Activated CD4-positive, alpha-beta T cell treated with anti-CD3 and anti-CD28 coated beads, Interleukin-2, amount 50 U/mL, for 1 hour (primary cell): Measurements from ENCODE around the gene SLC7A6OS.
"Not testable (repeated sequence)": the region's sequence is repeated elsewhere in the genome, so short reads cannot be mapped to it uniquely, and the experiment has no call there.

Experiments used
- DNase-seq: peaks from one replicate; pipeline ENCODE4 v3.0.0-alpha.2; 2020

Gene SLC7A6OS

GRCh38 chr16:68297908-68298307 is 12.8 kb downstream of the SLC7A6OS start:
- no peak for DNase-seq

DNA sequence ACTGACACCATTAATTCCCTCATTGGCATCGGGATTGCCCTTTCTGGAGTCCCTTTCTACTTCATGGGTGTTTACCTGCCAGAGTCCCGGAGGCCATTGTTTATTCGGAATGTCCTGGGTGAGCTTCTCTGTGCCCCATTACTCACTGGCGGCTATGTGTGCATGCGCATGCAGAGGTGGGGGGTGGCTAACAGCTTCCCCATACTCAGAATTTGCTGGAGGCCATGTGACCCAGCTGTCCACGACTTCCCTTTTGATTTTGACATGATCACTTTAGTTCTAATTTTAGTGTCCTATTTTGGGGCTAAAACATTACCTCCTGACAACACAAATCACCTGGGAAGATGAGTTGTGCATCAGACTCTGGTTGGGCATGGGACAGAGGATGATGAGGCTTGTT is 14.1 kb downstream of the SLC7A6OS start:
- DNase-seq: no peak

GRCh38 chr16:68296291-68296690 is 14.5 kb downstream of the SLC7A6OS start:
- DNase-seq: no peak

DNA sequence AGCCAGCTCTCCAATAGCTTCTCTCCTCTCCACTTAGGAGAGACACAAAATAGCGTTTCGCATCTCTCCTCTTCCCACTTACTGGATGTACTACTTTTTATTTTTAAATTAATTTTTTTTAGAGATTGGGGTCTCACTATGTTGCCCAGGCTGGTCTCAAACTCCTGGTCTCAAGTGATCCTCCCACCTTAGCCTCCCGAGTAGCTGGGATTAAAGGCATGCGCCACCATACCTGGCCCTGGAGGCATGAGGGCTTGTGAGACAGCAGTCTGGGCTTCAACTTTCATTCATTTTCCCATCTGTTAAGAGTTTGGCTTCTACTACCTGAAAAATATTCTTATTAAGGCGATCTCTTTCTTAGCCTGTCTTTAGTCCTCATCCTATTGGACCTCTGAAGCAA is 18.3 kb downstream of the SLC7A6OS start:
- DNase-seq: no peak

GRCh38 chr16:68291227-68291626 is 19.5 kb downstream of the SLC7A6OS start:
- no peak for DNase-seq

- DNase-seq: no peak
Observed at GRCh38 chr16:68290450-68290849, 20.3 kb downstream of the SLC7A6OS start.

DNA sequence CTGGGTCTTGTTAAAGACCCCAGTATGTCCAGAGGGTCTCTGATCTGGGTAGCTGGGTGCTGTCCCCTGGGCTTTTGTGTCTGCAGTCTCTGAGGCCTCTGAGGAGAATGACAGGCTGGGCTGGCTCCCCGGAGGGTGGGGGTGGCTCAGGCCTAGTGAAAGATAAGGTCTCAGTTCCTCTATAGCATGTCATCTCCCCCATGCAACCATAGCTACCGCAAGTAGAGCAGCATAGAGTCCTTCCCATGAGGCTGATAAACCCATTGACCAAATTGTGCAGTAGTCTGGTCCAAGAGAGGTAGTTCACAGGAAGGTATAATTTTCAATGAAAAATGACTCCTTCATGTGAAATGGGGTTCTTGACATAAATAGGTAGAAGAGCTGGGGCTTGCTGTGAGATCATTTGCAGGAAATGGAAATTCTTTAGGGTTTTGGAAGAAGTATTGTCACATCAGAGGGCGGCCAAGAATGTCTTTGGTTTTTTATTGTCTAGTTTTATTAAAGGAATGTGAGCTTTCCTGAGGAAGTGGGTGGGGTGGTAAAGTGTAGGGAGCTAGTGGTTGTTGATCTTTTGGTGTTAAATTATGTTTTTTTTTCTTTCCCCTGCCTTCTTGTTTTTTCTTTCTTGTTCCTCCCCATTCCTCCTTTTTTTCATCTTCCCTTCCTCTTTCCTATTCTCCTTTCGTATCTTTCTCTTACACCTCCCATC is 21.0 kb downstream of the SLC7A6OS start:
- DNase-seq: peak; percentile 53

- DNase-seq: no peak
Observed at GRCh38 chr16:68289202-68289601, 21.5 kb downstream of the SLC7A6OS start.

- not testable (repeated sequence) for DNase-seq
Observed at GRCh38 chr16:68288796-68289195, 21.9 kb downstream of the SLC7A6OS start.

DNA sequence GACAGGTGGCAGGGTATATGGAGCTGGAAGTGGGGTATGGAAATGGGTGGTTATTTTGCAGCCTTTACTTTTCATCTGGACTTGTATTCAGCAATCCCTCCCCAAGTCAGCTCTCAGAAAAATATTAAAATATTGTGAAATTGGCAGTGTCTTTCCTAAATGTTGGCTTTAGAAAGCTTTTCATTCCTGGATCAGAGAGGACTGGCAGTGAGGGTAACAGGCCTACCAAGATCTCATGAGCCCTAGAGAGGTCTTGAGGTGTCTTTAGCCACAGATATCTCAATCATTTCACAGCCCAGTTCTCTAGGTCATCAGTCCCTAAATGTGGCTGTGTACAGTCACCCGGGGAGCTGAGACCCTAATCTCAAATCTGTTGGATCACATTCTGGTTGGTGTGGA is 22.5 kb downstream of the SLC7A6OS start:
- DNase-seq: no peak

DNA sequence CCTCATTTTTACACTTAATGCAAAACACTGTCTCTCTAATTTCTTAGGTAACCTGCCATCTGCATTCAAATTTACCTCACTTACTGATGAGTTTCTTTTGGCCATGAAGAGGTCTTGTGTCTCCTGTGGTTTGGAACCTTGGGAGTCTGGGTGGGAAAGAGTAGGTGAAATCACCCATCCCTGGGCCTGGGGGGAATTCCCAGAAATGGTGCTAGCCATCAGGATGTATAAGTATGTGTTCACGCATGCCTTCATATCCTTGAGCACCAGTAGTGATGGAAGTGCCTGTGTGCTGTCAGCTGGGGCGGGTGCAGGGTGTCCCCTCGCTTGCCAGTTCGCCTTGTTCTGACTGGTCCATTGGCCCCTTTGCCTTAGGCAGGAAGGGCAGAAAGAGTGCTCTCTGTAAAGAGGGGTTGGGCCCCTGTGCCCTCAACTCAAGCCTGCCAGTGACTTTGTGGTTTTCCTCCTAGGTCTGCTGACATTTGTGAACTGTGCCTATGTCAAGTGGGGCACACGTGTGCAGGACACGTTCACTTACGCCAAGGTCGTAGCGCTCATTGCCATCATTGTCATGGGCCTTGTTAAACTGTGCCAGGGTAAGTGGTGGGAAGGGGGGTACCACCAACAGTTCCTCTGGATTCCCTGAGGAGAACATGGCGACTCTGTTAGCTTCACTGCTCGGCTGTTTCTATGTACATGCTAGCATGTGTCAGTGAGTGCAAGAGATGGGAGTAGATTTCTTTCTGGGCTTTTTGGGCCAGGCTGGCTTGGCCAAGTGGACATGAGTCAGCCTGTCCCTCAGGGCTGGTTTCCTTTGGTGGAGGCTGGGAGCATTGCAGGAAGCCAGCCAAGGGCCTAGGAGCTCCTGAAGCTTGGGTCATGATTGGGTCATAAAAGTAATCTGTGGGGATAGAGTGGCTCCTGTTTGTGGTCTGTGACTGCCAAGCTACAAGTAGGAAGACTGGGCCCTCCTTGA is 23.2 kb downstream of the SLC7A6OS start:
- peak; percentile 34 for DNase-seq

GRCh38 chr16:68286153-68287074 is 24.3 kb downstream of the SLC7A6OS start:
- no peak for DNase-seq

DNA sequence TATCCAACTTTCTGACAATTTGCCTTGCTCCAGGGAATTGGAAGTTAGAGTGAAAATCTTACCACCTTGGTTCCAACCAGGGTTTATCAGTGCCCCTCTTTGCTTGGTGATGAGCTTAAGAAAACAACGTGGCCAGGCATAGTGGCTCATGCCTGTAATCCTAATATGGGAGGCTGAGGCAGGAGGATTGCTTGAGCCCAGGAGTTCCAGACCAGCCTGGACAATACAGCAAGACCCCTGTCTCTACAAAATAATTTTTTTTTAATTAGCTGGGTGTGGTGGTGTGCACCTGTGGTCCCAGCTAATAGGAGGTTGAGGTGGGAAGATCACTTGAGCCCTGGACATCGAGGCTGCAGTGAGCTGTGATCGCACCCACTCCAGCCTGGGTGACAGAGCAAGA is 25.1 kb downstream of the SLC7A6OS start:
- DNase-seq: no peak

GRCh38 chr16:68284847-68285246 is 25.9 kb downstream of the SLC7A6OS start:
- no peak for DNase-seq

GRCh38 chr16:68283801-68284598 is 26.7 kb downstream of the SLC7A6OS start:
- DNase-seq: no peak

DNA sequence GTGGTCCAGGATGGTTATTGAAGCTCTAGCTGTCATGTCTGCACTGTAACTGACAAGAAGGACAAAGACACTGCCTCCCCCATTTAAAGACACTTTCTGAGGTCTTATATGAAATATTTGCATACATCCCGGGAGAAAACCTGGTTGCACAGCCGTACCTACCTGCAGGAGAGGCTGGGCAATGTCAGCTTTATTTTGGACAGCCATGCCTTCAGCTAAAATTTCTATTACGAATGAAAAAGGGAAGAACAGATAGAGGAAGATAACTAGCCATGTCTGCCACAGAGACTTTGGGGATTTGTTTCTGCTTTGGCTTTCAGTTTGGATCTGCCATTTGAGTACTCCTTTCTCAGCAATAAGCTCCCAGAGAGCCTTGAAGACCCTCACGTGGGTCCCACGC is 27.4 kb downstream of the SLC7A6OS start:
- no peak for DNase-seq

- no peak for DNase-seq
Observed at GRCh38 chr16:68282064-68282452, 28.7 kb downstream of the SLC7A6OS start.

GRCh38 chr16:68281368-68282063 is 29.2 kb downstream of the SLC7A6OS start:
- DNase-seq: peak; percentile 43

- no peak for DNase-seq
Observed at GRCh38 chr16:68279726-68280558, 30.8 kb downstream of the SLC7A6OS start.

- no peak for DNase-seq
Observed at GRCh38 chr16:68276223-68276622, 34.5 kb downstream of the SLC7A6OS start.
